CD14-positive monocyte (primary cell): Measurements from ENCODE around the gene WDR38. TPM values are rescaled to one million over a fixed set of nuclear protein-coding genes. Genes with fewer than 3 reads are reported as not detected.

Experiments
- DNase-seq, 3 donors: peaks; one replicate each; pipeline ENCODE4 v3.0.0-alpha.2; 2011 to 2022
- H2AFZ ChIP-seq: 2 replicates; pipeline ENCODE4 v1.6.0; 2012; ENCODE audit warnings: mild to moderate bottlenecking, low read depth, low read length, inconsistent platforms; ENCODE audit not compliant: insufficient read depth, poor library complexity, severe bottlenecking
- H3K27ac ChIP-seq, 2 donors: 1 replicate in 1 of 2; 2 replicates in 1 of 2; pipeline ENCODE4 v1.5.1; 2012 to 2013; ENCODE audit warnings: low read length in 2 of 2, control low read depth in 1 of 2, inconsistent platforms in 1 of 2, low read depth in 1 of 2, mild to moderate bottlenecking in 1 of 2
- H3K27me3 ChIP-seq, 2 donors: one replicate each; pipeline versions ENCODE4 v1.6.0 to v1.6.1; 2011 to 2013; ENCODE audit warnings: low read length in 2 of 2; ENCODE audit not compliant: control insufficient read depth in 2 of 2, insufficient read depth in 2 of 2
- H3K36me3 ChIP-seq, 2 donors: replicated peaks in 1 of 2; 1 replicate in 1 of 2; 2 replicates in 1 of 2; pipeline versions ENCODE4 v1.5.1 to v1.6.1; 2012 to 2013; ENCODE audit warnings: low read length in 2 of 2, control low read depth in 1 of 2, inconsistent platforms in 1 of 2, mild to moderate bottlenecking in 1 of 2; ENCODE audit not compliant: insufficient read depth in 2 of 2, control insufficient read depth in 1 of 2
- H3K4me1 ChIP-seq, 2 donors: 1 replicate in 1 of 2; 2 replicates in 1 of 2; pipeline versions ENCODE4 v1.5.1 to v1.6.1; 2012 to 2013; ENCODE audit warnings: low read length in 2 of 2, control low read depth in 1 of 2, inconsistent platforms in 1 of 2, mild to moderate bottlenecking in 1 of 2, moderate library complexity in 1 of 2; ENCODE audit not compliant: insufficient read depth in 2 of 2, control insufficient read depth in 1 of 2
- H3K4me2 ChIP-seq: replicated peaks from 2 replicates; pipeline ENCODE3; 2012; ENCODE audit warnings: low read length, moderate library complexity, mild to moderate bottlenecking; ENCODE audit not compliant: poor library complexity, severe bottlenecking; ENCODE audit errors: extremely low read depth
- H3K4me3 ChIP-seq, 3 experiments: fragments of 200-600 bp in 1 of 3; sonication (generic) in 1 of 3; replicated peaks in 1 of 3; 1 replicate in 2 of 3; 2 replicates in 1 of 3; pipeline ENCODE4 v1.5.1; 2011 to 2013; ENCODE audit warnings: low read length in 3 of 3, mild to moderate bottlenecking in 3 of 3, control low read depth in 2 of 3, low read depth in 2 of 3, inconsistent platforms in 1 of 3, moderate library complexity in 1 of 3
- H3K79me2 ChIP-seq: 2 replicates; pipeline ENCODE4 v1.6.0; 2012; ENCODE audit warnings: mild to moderate bottlenecking, control low read depth, inconsistent platforms, low read length, moderate library complexity; ENCODE audit not compliant: insufficient read depth
- H3K9ac ChIP-seq: 2 replicates; pipeline ENCODE4 v1.6.0; 2017; ENCODE audit warnings: low read length, mild to moderate bottlenecking; ENCODE audit not compliant: insufficient read depth, poor library complexity, severe bottlenecking
- H3K9me3 ChIP-seq, 2 donors: replicated peaks in 1 of 2; 1 replicate in 1 of 2; 2 replicates in 1 of 2; pipeline versions ENCODE4 v1.5.1 to v1.6.1; 2012 to 2013; ENCODE audit warnings: low read length in 2 of 2, control low read depth in 1 of 2; ENCODE audit not compliant: control insufficient read depth in 1 of 2, insufficient read depth in 1 of 2
- H4K20me1 ChIP-seq: 2 replicates; pipeline ENCODE4 v1.6.0; 2012; ENCODE audit warnings: mild to moderate bottlenecking, low read length, control low read depth, moderate library complexity; ENCODE audit not compliant: insufficient read depth
- H3K27ac Mint-ChIP-seq, 7 donors: one replicate each; pipeline ENCODE4 v1.8.0; 2020; ENCODE audit warnings: mild to moderate bottlenecking in 7 of 7, mixed read lengths in 7 of 7, moderate library complexity in 6 of 7, inconsistent platforms in 2 of 7
- H3K27me3 Mint-ChIP-seq, 3 donors: one replicate each; pipeline ENCODE4 v1.8.0; 2021 to 2022; ENCODE audit warnings: low read depth in 3 of 3, mild to moderate bottlenecking in 3 of 3, mixed read lengths in 3 of 3, moderate library complexity in 3 of 3, inconsistent platforms in 1 of 3
- H3K36me3 Mint-ChIP-seq, 2 donors: one replicate each; pipeline ENCODE4 v1.8.0; 2020; ENCODE audit warnings: mixed read lengths in 2 of 2, inconsistent platforms in 1 of 2, mild to moderate bottlenecking in 1 of 2
- H3K4me1 Mint-ChIP-seq: one replicate; pipeline ENCODE4 v1.8.0; 2020; ENCODE audit warnings: mild to moderate bottlenecking, mixed read lengths
- H3K4me3 Mint-ChIP-seq, 2 donors: one replicate each; pipeline ENCODE4 v1.8.0; 2020; ENCODE audit warnings: mild to moderate bottlenecking in 2 of 2, mixed read lengths in 2 of 2, moderate library complexity in 1 of 2
- H3K9me3 Mint-ChIP-seq, 7 donors: one replicate each; pipeline ENCODE4 v1.8.0; 2020 to 2022; ENCODE audit warnings: mixed read lengths in 7 of 7, mild to moderate bottlenecking in 6 of 7, moderate library complexity in 6 of 7, inconsistent platforms in 2 of 7
- WGBS: methylation state at CpG from one replicate; pipeline ENCODE4 v1.1.5; 2013; ENCODE audit warnings: missing lambda C conversion rate; ENCODE audit not compliant: insufficient coverage; 5-methylcytosine and 5-hydroxymethylcytosine counted together
- intact Hi-C, 2 donors: fragments of 100-400 bp; cut with micrococcal nuclease; formaldehyde crosslinking; loops; one replicate each; pipeline versions ENCODE4 v1.15.0 to v1.15.1; 2023
- polyA plus RNA-seq, 3 donors: library from polyadenylated mRNA; depleted of rRNA in 1 of 3; unstranded in 2 of 3; stranded (reverse) in 1 of 3; fragments of 300-500 nt in 2 of 3; fragments of >200 nt in 1 of 3; fragmentation: Illumina TruSeq in 2 of 3; gene quantifications; 1 replicate in 2 of 3; 2 replicates in 1 of 3; pipeline ENCODE4 v1.2.3, GENCODE V29; 2012 to 2021
- TF ChIP-seq, protein P1 (sequence below): fragments of 200-600 bp; IDR thresholded peaks from one replicate; pipeline ENCODE4 v1.8.0; 2022; ENCODE audit warnings: antibody characterized with exemption, mild to moderate bottlenecking

Gene WDR38
- polyA plus RNA-seq, 3 donors, result not detected

DNA sequence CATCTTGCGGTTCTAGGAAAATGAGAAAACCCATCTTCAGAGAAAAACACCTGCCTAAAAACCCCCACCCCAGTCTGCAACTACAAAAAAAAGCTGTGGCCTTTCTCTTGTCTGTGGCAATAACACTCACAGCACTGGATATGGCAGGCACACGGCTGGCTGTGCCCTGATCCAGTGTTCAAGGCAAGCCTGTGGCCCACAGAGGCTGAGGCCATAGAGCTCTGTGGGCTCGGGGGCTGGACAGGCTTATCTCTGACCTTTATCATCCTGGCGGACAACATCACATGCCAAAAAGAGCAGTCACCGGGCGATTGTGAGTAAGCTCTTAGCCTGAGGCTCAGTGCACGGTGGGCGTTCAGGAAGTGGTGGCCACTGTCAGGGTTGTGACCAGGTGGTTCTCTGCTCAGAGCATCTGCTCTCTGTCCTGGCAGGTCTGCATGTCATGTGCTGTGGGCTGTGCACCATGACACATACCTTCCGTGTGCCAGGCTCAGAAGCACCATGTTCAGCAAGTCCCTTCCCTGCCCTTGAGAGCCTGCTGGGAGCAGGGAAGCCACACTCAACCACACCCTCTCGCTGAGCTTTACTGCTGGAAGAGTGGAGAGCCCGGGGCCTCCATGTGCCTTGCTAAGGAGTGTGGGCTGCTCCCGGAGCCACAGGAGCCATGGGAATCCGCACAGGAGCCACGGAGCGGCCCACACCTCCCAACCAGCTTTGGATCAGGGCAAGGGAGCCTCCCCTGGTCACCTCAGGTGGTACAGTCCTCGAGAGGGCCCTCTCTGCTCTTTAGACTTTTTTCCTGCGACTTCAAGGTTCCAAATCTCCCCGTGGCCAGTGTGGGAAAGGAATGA is 34.6 kb upstream of the WDR38 start:
- DNase-seq, result no peak
- no peak overlapping the region for H3K27ac ChIP-seq
- TF ChIP-seq, protein P1, sequence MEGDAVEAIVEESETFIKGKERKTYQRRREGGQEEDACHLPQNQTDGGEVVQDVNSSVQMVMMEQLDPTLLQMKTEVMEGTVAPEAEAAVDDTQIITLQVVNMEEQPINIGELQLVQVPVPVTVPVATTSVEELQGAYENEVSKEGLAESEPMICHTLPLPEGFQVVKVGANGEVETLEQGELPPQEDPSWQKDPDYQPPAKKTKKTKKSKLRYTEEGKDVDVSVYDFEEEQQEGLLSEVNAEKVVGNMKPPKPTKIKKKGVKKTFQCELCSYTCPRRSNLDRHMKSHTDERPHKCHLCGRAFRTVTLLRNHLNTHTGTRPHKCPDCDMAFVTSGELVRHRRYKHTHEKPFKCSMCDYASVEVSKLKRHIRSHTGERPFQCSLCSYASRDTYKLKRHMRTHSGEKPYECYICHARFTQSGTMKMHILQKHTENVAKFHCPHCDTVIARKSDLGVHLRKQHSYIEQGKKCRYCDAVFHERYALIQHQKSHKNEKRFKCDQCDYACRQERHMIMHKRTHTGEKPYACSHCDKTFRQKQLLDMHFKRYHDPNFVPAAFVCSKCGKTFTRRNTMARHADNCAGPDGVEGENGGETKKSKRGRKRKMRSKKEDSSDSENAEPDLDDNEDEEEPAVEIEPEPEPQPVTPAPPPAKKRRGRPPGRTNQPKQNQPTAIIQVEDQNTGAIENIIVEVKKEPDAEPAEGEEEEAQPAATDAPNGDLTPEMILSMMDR, result no peak
- H3K9me3 Mint-ChIP-seq, result no peaks in the 10 kb centered on the region
- H3K36me3 ChIP-seq, result no peaks in the 10 kb centered on the region
- H3K4me1 Mint-ChIP-seq, result no peaks in the 10 kb centered on the region
- no peak overlapping the region for H2AFZ ChIP-seq
- intact Hi-C loops, result no loop called here
- H4K20me1 ChIP-seq, result no peaks in the 10 kb centered on the region
- no peaks in the 10 kb centered on the region for H3K27me3 ChIP-seq
- H3K4me2 ChIP-seq, result no peak overlapping the region
- no peak overlapping the region for H3K9ac ChIP-seq
- no peaks in the 10 kb centered on the region for H3K4me1 ChIP-seq
- H3K9me3 ChIP-seq, result no peaks in the 10 kb centered on the region
- peaks cover 3 to 6% (median 4%) of the 10 kb centered on the region in 3 donors for H3K27me3 Mint-ChIP-seq
- no peak overlapping the region for H3K4me3 ChIP-seq
- no peak overlapping the region for H3K27ac Mint-ChIP-seq
- H3K4me3 Mint-ChIP-seq, result no peak overlapping the region
- H3K36me3 Mint-ChIP-seq, result no peaks in the 10 kb centered on the region
- WGBS, result 66% methylated on average over 12 of the region's 18 CpGs
- no peaks in the 10 kb centered on the region for H3K79me2 ChIP-seq

DNA sequence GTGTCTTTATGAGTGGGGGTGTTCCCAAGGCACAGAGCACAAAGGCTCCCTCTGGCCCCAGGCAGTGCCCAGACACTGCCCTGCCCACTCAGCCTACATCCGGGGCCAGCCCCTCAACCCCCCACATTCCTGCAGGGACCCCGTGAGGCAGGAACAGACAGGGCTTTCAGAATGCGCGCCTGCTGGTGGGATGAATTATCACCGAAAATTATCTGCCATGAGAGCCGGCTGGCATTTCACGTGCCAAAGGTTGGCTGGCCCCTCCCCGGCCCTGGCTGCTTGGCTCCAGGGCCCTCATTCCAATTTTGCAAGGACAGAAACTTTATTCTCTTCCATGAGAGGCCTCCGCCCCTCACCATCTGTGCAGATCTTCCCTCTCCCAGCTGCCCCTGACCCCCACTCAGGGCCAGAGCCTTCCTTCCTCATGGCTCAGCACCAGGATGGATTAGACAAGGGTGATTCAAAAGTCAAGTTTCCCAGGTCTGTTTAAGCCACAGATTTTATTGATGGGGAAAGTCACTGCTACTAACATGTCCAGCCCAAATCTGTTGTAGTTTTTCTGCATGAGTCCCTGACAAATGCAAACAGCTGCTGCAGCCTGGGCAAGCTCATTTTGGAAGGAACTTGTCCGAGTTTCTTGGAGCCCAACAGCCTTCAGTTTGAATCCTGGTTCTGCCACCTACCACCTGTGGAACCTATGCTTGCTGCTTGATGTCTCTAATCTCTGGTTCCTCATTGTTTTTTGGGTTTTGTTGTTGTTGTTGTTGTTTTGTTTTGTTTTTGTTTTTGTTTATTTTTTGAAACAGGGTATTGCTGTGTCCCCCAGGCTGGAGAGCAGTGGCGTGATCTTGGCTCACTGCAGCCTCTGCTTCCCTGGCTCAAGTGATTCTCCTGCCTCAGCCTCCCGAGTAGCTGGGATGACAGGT is 32.3 kb upstream of the WDR38 start:
- H3K79me2 ChIP-seq, result no peaks in the 10 kb centered on the region
- no peak overlapping the region for H3K4me2 ChIP-seq
- no peaks in the 10 kb centered on the region for H3K27me3 ChIP-seq
- WGBS, result 94% methylated on average over 6 of the region's 12 CpGs
- no peaks in the 10 kb centered on the region for H3K36me3 Mint-ChIP-seq
- no peak overlapping the region for H3K27ac ChIP-seq
- TF ChIP-seq, protein P1, result no peak
- no peaks in the 10 kb centered on the region for H3K36me3 ChIP-seq
- peaks cover 0 to 4% (median under 1%) of the 10 kb centered on the region in 3 donors for H3K27me3 Mint-ChIP-seq
- H2AFZ ChIP-seq, result no peak overlapping the region
- H3K4me1 Mint-ChIP-seq, result no peaks in the 10 kb centered on the region
- no peak for DNase-seq
- H3K9me3 ChIP-seq, result no peaks in the 10 kb centered on the region
- no peak overlapping the region for H3K4me3 Mint-ChIP-seq
- intact Hi-C loops, result no loop called here
- H3K9me3 Mint-ChIP-seq, result no peaks in the 10 kb centered on the region
- no peak overlapping the region for H3K4me3 ChIP-seq
- H4K20me1 ChIP-seq, result no peaks in the 10 kb centered on the region
- H3K9ac ChIP-seq, result no peak overlapping the region
- H3K4me1 ChIP-seq, result no peaks in the 10 kb centered on the region
- H3K27ac Mint-ChIP-seq, result no peak overlapping the region
